ENCODE measurements around the gene ZMYND12. TPM values are rescaled to one million over a fixed set of nuclear protein-coding genes. Genes with fewer than 3 reads are reported as not detected.

ZMYND12 gene
- total RNA-seq, 2 donors from 2014 or later: 0.68 to 1.6 TPM

DNA sequence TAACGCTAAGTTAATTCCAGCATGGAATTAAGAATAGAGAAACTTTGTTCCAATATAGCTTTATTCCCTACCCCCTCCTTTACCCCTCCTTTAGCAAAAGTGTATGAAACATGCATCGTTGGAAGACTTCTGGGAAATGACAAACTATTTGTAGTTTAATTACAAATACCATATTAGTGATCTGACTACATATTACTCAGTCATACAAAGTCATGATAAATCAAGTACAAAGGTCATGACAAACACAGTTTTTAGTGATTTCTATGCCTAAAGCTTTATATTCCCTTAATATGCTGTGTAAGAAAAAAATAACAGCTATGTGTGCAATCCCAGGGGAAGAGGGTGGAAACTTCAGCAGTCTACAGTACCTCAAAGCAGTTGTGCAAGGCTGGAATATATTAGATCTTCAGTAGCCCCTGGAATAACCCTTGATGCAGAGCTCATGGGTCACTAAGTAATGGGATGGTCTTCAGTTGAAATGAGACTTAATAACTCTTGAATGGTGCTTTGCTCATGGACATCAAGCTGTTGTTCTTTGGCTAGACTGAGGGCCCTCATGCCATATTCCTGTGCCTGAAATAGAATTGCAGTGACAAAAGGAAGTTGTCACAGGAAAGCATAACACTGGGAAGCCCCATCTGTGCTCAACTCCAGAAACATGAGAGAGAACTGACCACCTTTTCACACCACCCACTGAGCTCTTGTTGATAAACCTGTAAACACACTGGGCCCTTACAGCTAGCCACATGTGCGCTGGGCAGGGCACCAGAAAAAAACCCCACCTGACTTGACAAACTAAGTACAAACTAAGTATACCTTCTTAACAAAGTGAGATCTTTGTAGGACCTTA lies 25.3 kb downstream of the ZMYND12 start:
- Mint-ChIP-seq H3K36me3 (ENCODE audit: low read depth) (peaks cover 2% of the 10 kb centered on the region), H3K27me3 (peaks cover 10% of the 10 kb centered on the region), H3K4me1 (no peaks in the 10 kb centered on the region), H3K27ac (no peak overlapping the region), H3K4me3 (no peak overlapping the region)
- no peak for DNase-seq
- no peak for ATAC-seq
- H3K9me3 ChIP-seq (ENCODE audit: control insufficient read depth, low read length, poor library complexity, severe bottlenecking): no peaks in the 10 kb centered on the region

DNA sequence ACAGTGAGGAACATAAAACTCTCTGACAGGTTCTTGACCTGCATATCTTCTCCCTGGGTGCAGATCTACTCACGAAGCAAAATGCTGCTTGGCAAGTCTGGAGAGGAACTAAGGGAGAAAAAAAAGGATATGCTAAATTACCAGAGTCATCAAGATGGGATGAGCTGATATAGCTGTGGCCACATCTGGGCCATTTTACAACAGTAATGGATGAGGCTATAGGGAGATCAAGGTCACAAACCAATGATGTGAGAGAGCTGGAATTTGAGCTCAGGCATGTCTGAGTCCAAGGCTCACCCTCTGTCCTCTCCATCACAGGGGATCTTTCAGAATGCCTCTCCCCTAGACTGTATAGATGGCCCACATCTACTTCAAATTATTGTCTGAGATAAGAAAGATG lies 26.2 kb downstream of the ZMYND12 start:
- Mint-ChIP-seq H3K4me3 (no peak overlapping the region), H3K27me3 (peaks cover 9% of the 10 kb centered on the region), H3K36me3 (ENCODE audit: low read depth) (peaks cover 2% of the 10 kb centered on the region), H3K27ac (no peak overlapping the region), H3K4me1 (no peaks in the 10 kb centered on the region)
- ATAC-seq (no peak), DNase-seq (no peak)
- H3K9me3 ChIP-seq (ENCODE audit: control insufficient read depth, low read length, poor library complexity, severe bottlenecking): no peaks in the 10 kb centered on the region

DNA sequence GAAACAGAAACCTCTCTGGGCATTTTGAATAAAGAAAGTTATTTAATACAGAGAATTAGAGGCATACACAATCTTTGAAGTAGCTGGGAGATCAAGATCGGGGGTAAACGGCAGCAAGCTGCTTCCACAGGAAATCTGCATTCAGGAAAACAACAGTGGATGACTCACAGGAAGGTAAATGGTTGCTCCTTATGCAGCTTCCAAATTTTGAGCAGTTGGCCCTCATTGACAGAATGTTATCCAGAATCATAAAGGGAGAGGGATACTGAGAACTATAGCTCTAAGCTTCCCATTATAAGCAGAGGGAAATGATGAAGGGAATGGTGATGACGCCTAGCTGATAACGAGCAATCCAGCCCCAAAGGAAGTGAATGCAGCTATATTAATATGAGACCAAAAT lies 28.6 kb downstream of the ZMYND12 start:
- H3K36me3 Mint-ChIP-seq (ENCODE audit: low read depth): peaks cover 2% of the 10 kb centered on the region
- H3K4me3 Mint-ChIP-seq: peak overlapping the region; percentile 15
- H3K4me1 Mint-ChIP-seq: no peaks in the 10 kb centered on the region
- H3K27me3 Mint-ChIP-seq: peaks cover 26% of the 10 kb centered on the region
- H3K9me3 ChIP-seq (ENCODE audit: control insufficient read depth, low read length, poor library complexity, severe bottlenecking): no peaks in the 10 kb centered on the region
- ATAC-seq: no peak
- DNase-seq: no peak
- no peak overlapping the region for H3K27ac Mint-ChIP-seq

DNA sequence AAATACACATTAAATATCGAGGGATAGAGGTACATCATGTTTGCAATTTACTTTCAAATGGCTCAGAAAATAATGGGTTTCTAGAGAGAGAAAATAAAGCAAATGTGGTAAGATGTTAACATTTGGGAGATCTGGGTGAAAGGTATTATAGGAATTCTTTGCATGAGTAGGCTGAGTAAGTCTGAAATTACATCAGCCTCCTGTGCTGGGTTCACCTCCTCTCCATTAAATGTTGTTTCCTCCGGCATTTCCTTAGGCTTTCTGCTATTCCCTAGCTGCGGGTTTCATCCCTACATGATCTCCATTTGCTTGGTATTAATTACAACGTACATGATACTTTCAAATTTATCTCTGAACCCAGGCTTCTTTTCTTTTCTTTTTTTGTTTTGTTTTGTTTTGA lies 31.6 kb downstream of the ZMYND12 start:
- H3K9me3 ChIP-seq (ENCODE audit: control insufficient read depth, low read length, poor library complexity, severe bottlenecking): no peaks in the 10 kb centered on the region
- Mint-ChIP-seq H3K4me3 (no peak overlapping the region), H3K27me3 (peaks cover 35% of the 10 kb centered on the region), H3K27ac (no peak overlapping the region), H3K4me1 (no peaks in the 10 kb centered on the region), H3K36me3 (ENCODE audit: low read depth) (peaks cover 6% of the 10 kb centered on the region)
- DNase-seq: no peak
- no peak for ATAC-seq

DNA sequence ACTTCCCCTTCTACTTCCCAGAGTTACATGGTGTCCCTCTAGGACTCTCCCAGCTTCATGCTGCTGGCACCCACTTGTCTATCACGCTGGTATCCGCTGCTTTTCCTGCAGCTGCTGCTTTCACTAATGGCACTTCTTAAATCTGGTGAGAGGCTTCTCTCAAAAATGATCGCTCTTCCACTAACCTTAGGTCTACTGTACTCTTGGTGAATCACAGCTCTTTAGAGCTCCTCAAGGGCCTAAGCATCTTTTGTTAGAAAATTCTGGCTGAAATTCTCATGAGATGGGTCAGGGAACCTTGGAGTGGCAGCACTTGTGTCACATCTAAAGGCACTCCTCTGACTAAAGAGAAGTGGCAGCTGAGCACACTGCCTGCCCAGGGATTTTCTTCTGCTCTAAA lies 32.1 kb downstream of the ZMYND12 start:
- H3K9me3 ChIP-seq (ENCODE audit: control insufficient read depth, low read length, poor library complexity, severe bottlenecking): no peaks in the 10 kb centered on the region
- H3K36me3 Mint-ChIP-seq (ENCODE audit: low read depth): peaks cover 6% of the 10 kb centered on the region
- no peak overlapping the region for H3K4me3 Mint-ChIP-seq
- no peaks in the 10 kb centered on the region for H3K4me1 Mint-ChIP-seq
- no peak for DNase-seq
- peaks cover 35% of the 10 kb centered on the region for H3K27me3 Mint-ChIP-seq
- ATAC-seq: no peak
- H3K27ac Mint-ChIP-seq: no peak overlapping the region

DNA sequence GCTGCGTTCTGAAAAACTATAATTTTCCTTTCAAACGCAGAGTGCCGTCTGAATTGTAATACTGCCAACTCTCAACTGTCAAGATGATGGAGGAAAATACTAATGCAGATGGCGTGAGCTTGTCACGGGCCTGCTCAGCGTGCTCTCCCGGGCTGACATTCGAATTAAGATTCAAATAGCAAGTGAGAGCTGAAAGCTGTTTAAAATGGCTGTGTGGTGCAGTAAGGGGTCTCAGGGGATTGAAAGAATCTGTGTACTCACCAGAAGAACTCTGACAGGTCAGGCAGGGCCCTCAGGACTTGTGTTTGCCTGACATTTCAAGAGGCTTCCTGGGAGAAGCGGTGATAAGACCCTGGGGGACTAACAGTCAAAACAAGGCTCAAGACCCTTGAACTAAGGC lies 33.1 kb downstream of the ZMYND12 start:
- H3K27ac Mint-ChIP-seq: no peak overlapping the region
- H3K4me3 Mint-ChIP-seq: no peak overlapping the region
- H3K4me1 Mint-ChIP-seq: peaks cover 2% of the 10 kb centered on the region
- peaks cover 6% of the 10 kb centered on the region for H3K36me3 Mint-ChIP-seq (ENCODE audit: low read depth)
- peaks cover 41% of the 10 kb centered on the region for H3K27me3 Mint-ChIP-seq
- ATAC-seq (no peak), DNase-seq (no peak)
- H3K9me3 ChIP-seq (ENCODE audit: control insufficient read depth, low read length, poor library complexity, severe bottlenecking): no peaks in the 10 kb centered on the region

DNA sequence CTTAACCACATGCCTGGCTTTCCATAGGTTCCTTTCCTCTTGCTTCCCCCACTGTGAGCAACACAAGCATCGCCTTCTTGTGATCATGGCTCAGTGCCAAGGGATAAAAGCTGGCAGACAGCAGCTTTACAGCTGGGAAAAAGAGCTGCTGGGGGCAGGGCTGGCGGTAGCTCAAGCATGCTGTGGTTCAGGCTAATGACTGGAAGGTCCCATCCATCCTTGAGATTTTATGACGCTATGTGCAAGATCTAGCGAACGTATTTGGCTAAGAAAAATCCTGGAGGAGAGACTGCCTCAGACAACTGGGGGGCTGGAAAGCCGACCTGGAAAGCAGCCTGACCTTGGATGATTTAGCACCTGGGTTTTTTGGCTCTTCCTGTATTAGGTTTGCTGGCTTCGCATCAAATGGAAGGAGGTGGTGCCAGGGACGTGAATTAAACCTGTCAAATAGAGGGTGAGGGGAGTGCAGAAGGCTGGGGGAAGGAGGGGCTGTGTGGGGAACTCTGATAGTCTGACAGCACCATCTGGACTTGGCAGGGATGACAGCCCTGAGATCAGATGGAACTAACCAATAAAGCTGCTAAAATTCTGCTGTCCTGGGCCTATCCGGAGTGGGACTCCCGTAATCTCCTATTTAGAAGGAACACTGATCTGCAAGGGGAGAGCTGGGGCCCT lies 34.8 kb downstream of the ZMYND12 start:
- H3K9me3 ChIP-seq (ENCODE audit: control insufficient read depth, low read length, poor library complexity, severe bottlenecking): no peaks in the 10 kb centered on the region
- H3K36me3 Mint-ChIP-seq (ENCODE audit: low read depth): peaks cover 3% of the 10 kb centered on the region
- peaks cover 2% of the 10 kb centered on the region for H3K4me1 Mint-ChIP-seq
- no peak overlapping the region for H3K4me3 Mint-ChIP-seq
- ATAC-seq (no peak), DNase-seq (no peak)
- peaks cover 43% of the 10 kb centered on the region for H3K27me3 Mint-ChIP-seq
- no peak overlapping the region for H3K27ac Mint-ChIP-seq

DNA sequence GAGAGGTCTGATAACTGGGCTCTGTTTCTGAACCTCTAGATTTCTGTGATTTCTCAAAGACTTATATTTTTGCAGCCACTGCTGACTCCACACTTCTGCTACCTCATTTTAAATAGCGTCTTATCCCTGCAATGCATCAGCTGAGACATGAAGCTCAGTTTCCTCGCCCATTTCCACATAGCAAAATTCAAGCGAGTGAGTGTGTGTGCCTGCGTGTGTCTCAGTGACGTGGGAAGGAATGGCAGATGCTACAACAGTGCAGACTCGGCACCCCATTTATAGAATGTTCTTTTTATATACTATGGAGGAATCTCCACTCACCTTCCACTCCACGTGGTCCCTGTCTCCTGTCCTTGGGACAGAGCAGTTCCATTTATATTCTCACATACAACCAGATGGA lies 35.7 kb downstream of the ZMYND12 start:
- Mint-ChIP-seq H3K4me1 (peaks cover 2% of the 10 kb centered on the region), H3K4me3 (no peak overlapping the region), H3K27ac (no peak overlapping the region), H3K36me3 (ENCODE audit: low read depth) (peaks cover 3% of the 10 kb centered on the region), H3K27me3 (peaks cover 52% of the 10 kb centered on the region)
- ATAC-seq: no peak
- H3K9me3 ChIP-seq (ENCODE audit: control insufficient read depth, low read length, poor library complexity, severe bottlenecking): no peaks in the 10 kb centered on the region
- no peak for DNase-seq

DNA sequence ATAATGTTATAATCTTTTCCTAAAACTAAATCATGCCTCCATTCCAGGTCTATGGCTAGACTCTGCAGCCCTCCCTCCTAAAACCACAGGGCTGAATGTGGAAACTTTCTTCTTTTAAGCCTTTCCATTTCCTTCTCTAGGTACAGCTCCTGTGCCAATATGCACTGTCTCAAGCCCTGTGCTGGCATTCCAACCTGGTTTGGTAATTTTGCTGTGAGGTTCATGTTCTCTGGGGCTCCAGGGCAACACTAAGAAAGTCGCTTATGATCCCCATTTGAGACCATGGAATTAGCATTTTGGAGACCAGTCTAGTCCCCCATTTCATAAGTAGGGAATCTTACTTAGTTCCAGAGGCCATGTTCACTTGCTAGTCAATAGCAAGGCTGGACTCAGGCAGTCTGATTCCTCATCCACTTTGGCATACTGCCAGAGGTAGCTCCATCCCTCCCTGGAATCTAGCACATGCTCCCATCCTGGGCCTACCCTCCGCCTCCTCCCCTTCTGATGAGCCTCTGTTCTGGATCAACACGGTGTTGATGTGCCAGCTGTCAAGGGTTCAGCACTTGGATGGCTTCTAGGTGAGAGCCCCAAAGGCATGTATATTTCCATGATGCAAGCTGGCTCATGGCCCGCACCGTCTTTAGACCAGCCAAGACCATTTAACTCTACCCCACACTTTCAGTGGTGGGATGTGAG lies 36.5 kb downstream of the ZMYND12 start:
- Mint-ChIP-seq H3K27ac (no peak overlapping the region), H3K36me3 (ENCODE audit: low read depth) (peaks cover 3% of the 10 kb centered on the region), H3K4me1 (peaks cover 2% of the 10 kb centered on the region), H3K27me3 (peaks cover 54% of the 10 kb centered on the region), H3K4me3 (no peak overlapping the region)
- ATAC-seq: no peak
- DNase-seq: no peak
- H3K9me3 ChIP-seq (ENCODE audit: control insufficient read depth, low read length, poor library complexity, severe bottlenecking): no peaks in the 10 kb centered on the region

DNA sequence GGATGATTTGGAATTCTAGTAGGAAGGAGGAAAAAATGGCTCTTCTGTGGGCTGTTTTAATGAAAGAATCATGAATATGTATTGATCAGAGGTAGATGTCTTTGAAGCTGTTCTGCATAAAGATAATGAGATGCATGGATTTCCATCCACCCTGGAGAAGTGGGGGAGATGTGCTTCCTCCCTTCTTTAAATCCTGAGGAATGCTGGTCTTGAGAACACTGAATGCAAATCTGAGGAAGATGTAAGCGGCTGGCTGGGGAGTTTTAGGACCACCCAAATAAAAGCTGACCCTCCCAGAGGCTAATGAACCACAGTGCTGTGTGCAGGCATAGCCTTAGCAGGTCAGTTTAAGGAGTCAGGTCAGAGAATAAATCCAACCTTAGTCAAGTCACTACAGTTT lies 37.3 kb downstream of the ZMYND12 start:
- H3K9me3 ChIP-seq (ENCODE audit: control insufficient read depth, low read length, poor library complexity, severe bottlenecking): no peaks in the 10 kb centered on the region
- DNase-seq (no peak), ATAC-seq (no peak)
- Mint-ChIP-seq H3K4me3 (no peak overlapping the region), H3K27ac (no peak overlapping the region), H3K27me3 (peaks cover 51% of the 10 kb centered on the region), H3K4me1 (peaks cover 2% of the 10 kb centered on the region), H3K36me3 (ENCODE audit: low read depth) (peaks cover 3% of the 10 kb centered on the region)

DNA sequence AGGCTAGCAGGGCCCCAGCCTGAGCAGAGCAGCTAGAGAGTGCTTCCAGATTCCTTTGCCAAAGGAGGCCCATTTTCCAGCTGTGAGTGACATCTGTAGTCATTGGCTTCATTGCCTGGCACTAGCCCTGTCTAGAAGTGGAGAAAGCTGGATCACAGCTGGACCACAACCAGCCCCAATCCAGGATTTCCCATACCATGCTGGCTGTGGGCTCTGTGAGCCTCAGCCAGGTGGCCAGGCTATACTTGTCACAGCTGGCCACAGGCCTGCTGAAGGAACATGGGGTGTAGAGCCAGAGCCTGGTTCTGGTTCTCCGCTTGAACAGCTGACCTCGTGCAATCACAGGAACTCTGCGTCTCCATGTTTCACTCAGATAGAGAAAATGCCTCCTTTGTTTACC lies 38.7 kb downstream of the ZMYND12 start:
- H3K27ac Mint-ChIP-seq: no peak overlapping the region
- DNase-seq (no peak), ATAC-seq (no peak)
- H3K4me1 Mint-ChIP-seq: peaks cover 2% of the 10 kb centered on the region
- peaks cover 3% of the 10 kb centered on the region for H3K36me3 Mint-ChIP-seq (ENCODE audit: low read depth)
- H3K4me3 Mint-ChIP-seq: no peak overlapping the region
- H3K9me3 ChIP-seq (ENCODE audit: control insufficient read depth, low read length, poor library complexity, severe bottlenecking): no peaks in the 10 kb centered on the region
- peaks cover 43% of the 10 kb centered on the region for H3K27me3 Mint-ChIP-seq

DNA sequence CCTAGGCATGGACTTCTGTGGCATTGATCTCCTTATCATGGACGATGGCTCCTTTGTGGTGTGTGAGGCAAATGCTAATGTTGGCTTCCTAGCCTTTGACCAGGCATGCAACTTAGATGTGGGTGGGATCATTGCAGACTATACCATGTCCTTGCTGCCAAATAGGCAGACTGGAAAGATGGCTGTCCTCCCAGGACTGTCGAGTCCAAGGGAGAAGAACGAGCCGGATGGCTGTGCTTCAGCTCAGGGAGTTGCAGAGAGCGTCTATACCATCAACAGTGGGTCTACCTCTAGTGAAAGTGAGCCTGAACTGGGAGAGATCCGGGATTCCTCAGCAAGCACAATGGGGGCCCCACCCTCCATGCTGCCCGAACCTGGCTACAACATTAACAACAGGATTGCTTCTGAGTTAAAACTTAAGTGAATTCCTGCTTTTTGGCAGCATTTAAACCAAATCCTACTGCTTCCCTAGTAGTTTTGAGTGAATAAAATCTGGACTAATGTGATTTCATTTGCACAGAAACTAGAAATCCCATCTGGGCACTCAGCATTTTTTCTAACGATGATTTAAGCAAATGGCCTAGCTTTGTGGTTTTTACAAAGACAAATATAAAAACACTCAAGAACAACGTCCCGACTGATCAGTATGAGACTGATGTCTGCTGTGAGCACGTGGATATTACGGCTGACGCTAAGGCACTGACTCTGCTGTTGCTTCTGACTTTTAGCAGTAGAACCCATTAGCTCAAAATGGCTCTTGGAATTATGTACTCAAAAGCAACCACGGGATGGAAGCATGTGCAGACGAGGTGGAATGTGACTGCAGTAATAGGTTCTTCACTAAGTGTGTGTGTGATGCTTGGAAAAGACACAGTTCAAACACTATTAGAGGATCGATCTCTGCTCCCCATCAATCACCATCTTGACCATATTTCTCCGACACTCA lies 41.0 kb downstream of the ZMYND12 start:
- Mint-ChIP-seq H3K27ac (no peak overlapping the region), H3K4me1 (peaks cover 2% of the 10 kb centered on the region), H3K4me3 (no peak overlapping the region), H3K36me3 (ENCODE audit: low read depth) (no peaks in the 10 kb centered on the region), H3K27me3 (peaks cover 34% of the 10 kb centered on the region)
- H3K9me3 ChIP-seq (ENCODE audit: control insufficient read depth, low read length, poor library complexity, severe bottlenecking): no peaks in the 10 kb centered on the region
- ATAC-seq (no peak), DNase-seq (no peak)
